SK-N-SH (cell line): ENCODE results near the gene FAIM2. TPM values are rescaled to one million over a fixed set of nuclear protein-coding genes. Genes with fewer than 3 reads are reported as not detected.
A peak's percentile ranks its signal among the peaks of the same experiment; 100 is the strongest.

Experiments
- CTCF ChIA-PET: fragments of 300-600, 350-600 bp; formaldehyde crosslinking; extraction: SDS; loops from one replicate; lab custom pipeline; 2021; lab: Yijun Ruan, JAX
- POLR2A ChIA-PET: fragments of 350-600 bp; sonication (Branson Sonifier 250); formaldehyde crosslinking; extraction: SDS; loops from one replicate; lab custom pipeline; 2020; ENCODE audit warnings: antibody characterized with exemption, inconsistent platforms; lab: Yijun Ruan, JAX
- DNase-seq: peaks from one replicate; pipeline ENCODE4 v3.0.0; 2012
- H2AFZ ChIP-seq: fragments of 200-600 bp; sonication (generic); 2 replicates; pipeline ENCODE4 v1.8.1; 2016; ENCODE audit warnings: antibody characterized with exemption, mild to moderate bottlenecking, low read depth
- H3F3A ChIP-seq: fragments of 200-600 bp; sonication (generic); replicated peaks from 2 replicates; pipeline ENCODE3; 2016; ENCODE audit warnings: antibody characterized with exemption, mild to moderate bottlenecking; ENCODE audit not compliant: insufficient read depth
- H3K27ac ChIP-seq, 2 experiments: fragments of 200-500 bp in 1 of 2; fragments of 200-600 bp in 1 of 2; sonication (Bioruptor generic) in 1 of 2; sonication (generic), shearing (Covaris generic) in 1 of 2; 2 replicates each; pipeline versions ENCODE4 v1.5.1 to v1.6.1; 2014 to 2016; ENCODE audit warnings: low read depth in 2 of 2, inconsistent platforms in 1 of 2, low read length in 1 of 2, mild to moderate bottlenecking in 1 of 2, mixed read lengths in 1 of 2
- H3K27me3 ChIP-seq: fragments of 200-600 bp; sonication (generic), shearing (Covaris generic); 2 replicates; pipeline ENCODE4 v1.6.1; 2016; ENCODE audit warnings: mixed run types; ENCODE audit not compliant: insufficient read depth
- H3K36me3 ChIP-seq, 2 experiments: fragments of 200-500 bp in 1 of 2; fragments of 200-600 bp in 1 of 2; sonication (Bioruptor generic) in 1 of 2; sonication (generic) in 1 of 2; replicated peaks in 1 of 2; 2 replicates each; pipeline versions ENCODE3 to v1.5.1; 2014 to 2016; ENCODE audit warnings: low read length in 1 of 2, mild to moderate bottlenecking in 1 of 2; ENCODE audit not compliant: insufficient read depth in 2 of 2, control insufficient read depth in 1 of 2
- H3K4me1 ChIP-seq, 2 experiments: fragments of 200-500 bp in 1 of 2; fragments of 200-600 bp in 1 of 2; sonication (Bioruptor generic) in 1 of 2; sonication (generic), shearing (Covaris generic) in 1 of 2; 2 replicates each; pipeline versions ENCODE4 v1.5.1 to v1.6.1; 2014 to 2016; ENCODE audit warnings: low read depth in 1 of 2, low read length in 1 of 2, mixed run types in 1 of 2; ENCODE audit not compliant: insufficient read depth in 2 of 2, control insufficient read depth in 1 of 2
- H3K4me2 ChIP-seq: fragments of 200-600 bp; sonication (generic), shearing (Covaris generic); 2 replicates; pipeline ENCODE4 v1.6.1; 2017; ENCODE audit warnings: mixed run types
- H3K4me3 ChIP-seq, 2 experiments: fragments of 200-500 bp in 1 of 2; fragments of 200-600 bp in 1 of 2; sonication (Bioruptor generic) in 1 of 2; sonication (generic), shearing (Covaris generic) in 1 of 2; 2 replicates each; pipeline versions ENCODE4 v1.5.1 to v1.8.1; 2014 to 2016; ENCODE audit warnings: low read depth in 2 of 2, inconsistent platforms in 1 of 2, low read length in 1 of 2, mild to moderate bottlenecking in 1 of 2, mixed read lengths in 1 of 2, moderate library complexity in 1 of 2
- H3K79me2 ChIP-seq: fragments of 200-600 bp; sonication (generic); 2 replicates; pipeline ENCODE4 v1.8.1; 2017; ENCODE audit warnings: mild to moderate bottlenecking; ENCODE audit not compliant: insufficient read depth
- H3K9ac ChIP-seq: fragments of 200-600 bp; sonication (generic); 2 replicates; pipeline ENCODE4 v1.6.1; 2017; ENCODE audit warnings: mixed run types
- H3K9me2 ChIP-seq: fragments of 200-600 bp; sonication (generic); 2 replicates; pipeline ENCODE4 v1.6.1; 2017; ENCODE audit warnings: mixed run types
- H3K9me3 ChIP-seq: fragments of 200-600 bp; sonication (generic); 2 replicates; pipeline ENCODE4 v1.6.1; 2017; ENCODE audit warnings: mixed run types, mild to moderate bottlenecking, moderate library complexity
- H4K20me1 ChIP-seq: fragments of 200-600 bp; sonication (generic); 2 replicates; pipeline ENCODE4 v1.6.1; 2017; ENCODE audit warnings: mild to moderate bottlenecking, mixed run types; ENCODE audit not compliant: insufficient read depth
- CHD2 ChIP-seq: fragments of 150-350 bp; IDR thresholded peaks from 2 replicates; pipeline ENCODE4 v1.6.1; 2018; ENCODE audit warnings: low read length; ENCODE audit not compliant: partially characterized antibody
- CTCF ChIP-seq: fragments of 200-600 bp; sonication (generic); IDR thresholded peaks from 2 replicates; pipeline ENCODE4 v1.6.1; 2017; ENCODE audit warnings: antibody characterized with exemption, mild to moderate bottlenecking, moderate library complexity
- ELF1 ChIP-seq: IDR thresholded peaks from 2 replicates; pipeline ENCODE4 v1.4.0; 2012
- EZH2phosphoT487 ChIP-seq: fragments of 200-600 bp; sonication (generic); IDR thresholded peaks from 2 replicates; pipeline ENCODE4 v1.6.1; 2017; ENCODE audit warnings: low read depth, mixed run types, mild to moderate bottlenecking, antibody characterized with exemption, moderate library complexity, borderline replicate concordance
- FOXJ3 ChIP-seq: sonication (generic); formaldehyde crosslinking; IDR thresholded peaks from 2 replicates; pipeline ENCODE4 v1.5.1; 2020; ENCODE audit warnings: mild to moderate bottlenecking, missing genetic modification reagents
- GABPA ChIP-seq: IDR thresholded peaks from 2 replicates; pipeline ENCODE4 v1.4.0; 2012; ENCODE audit warnings: low read depth, mild to moderate bottlenecking
- IRF3 ChIP-seq: fragments of 150-350 bp; IDR thresholded peaks from 2 replicates; pipeline ENCODE4 v1.6.1; 2016; ENCODE audit warnings: mild to moderate bottlenecking, low read depth, low read length
- JUND ChIP-seq: IDR thresholded peaks from 2 replicates; pipeline ENCODE4 v1.4.0; 2012
- MAX ChIP-seq: IDR thresholded peaks from 2 replicates; pipeline ENCODE4 v1.4.0; 2012; ENCODE audit warnings: low read depth
- MXI1 ChIP-seq: IDR thresholded peaks from 2 replicates; pipeline ENCODE4 v1.6.1; 2012; ENCODE audit warnings: mild to moderate bottlenecking, low read depth, low read length, improper control_type of control experiment
- NFIC ChIP-seq: IDR thresholded peaks from 2 replicates; pipeline ENCODE4 v1.4.0; 2012; ENCODE audit warnings: borderline replicate concordance
- NRF1 ChIP-seq: IDR thresholded peaks from 2 replicates; pipeline ENCODE4 v1.6.1; 2012; ENCODE audit warnings: low read depth, mild to moderate bottlenecking, low read length
- POLR2AphosphoS5 ChIP-seq: IDR thresholded peaks from 2 replicates; pipeline ENCODE4 v1.6.1; 2012; ENCODE audit warnings: low read depth, low read length
- RXRA ChIP-seq: IDR thresholded peaks from 2 replicates; pipeline ENCODE4 v1.4.0; 2012; ENCODE audit warnings: low read depth, mild to moderate bottlenecking, borderline replicate concordance
- SIN3A ChIP-seq: IDR thresholded peaks from 2 replicates; pipeline ENCODE4 v1.6.1; 2012; ENCODE audit warnings: low read depth, mild to moderate bottlenecking, low read length, moderate library complexity, borderline replicate concordance
- TAF1 ChIP-seq: IDR thresholded peaks from 2 replicates; pipeline ENCODE4 v1.6.1; 2012; ENCODE audit warnings: low read depth, mild to moderate bottlenecking, low read length, moderate library complexity, borderline replicate concordance
- TCF12 ChIP-seq: IDR thresholded peaks from 2 replicates; pipeline ENCODE4 v1.4.0; 2012
- TEAD4 ChIP-seq: IDR thresholded peaks from 2 replicates; pipeline ENCODE4 v1.4.0; 2012; ENCODE audit warnings: mild to moderate bottlenecking, borderline replicate concordance; ENCODE audit not compliant: insufficient read depth
- WGBS: methylation state at CpG from one replicate; pipeline ENCODE4 v1.1.6; 2017; ENCODE audit warnings: low lambda C conversion rate; 5-methylcytosine and 5-hydroxymethylcytosine counted together
- polyA plus RNA-seq, 3 experiments: library from polyadenylated mRNA; depleted of rRNA; stranded (reverse); fragments of >200 nt; gene quantifications; 2 replicates each; pipeline ENCODE4 v1.2.3, GENCODE V29; 2012
- TF ChIP-seq, protein P1 (sequence below): IDR thresholded peaks from 2 replicates; pipeline ENCODE4 v1.6.1; 2012; ENCODE audit warnings: mild to moderate bottlenecking, low read depth, low read length, moderate library complexity
- TF ChIP-seq, protein P2 (sequence below): IDR thresholded peaks from 2 replicates; pipeline ENCODE4; 2012

Gene FAIM2
- polyA plus RNA-seq, 1 of the 3 experiments (the other 2 are of a cell fraction): 11.3 TPM

DNA sequence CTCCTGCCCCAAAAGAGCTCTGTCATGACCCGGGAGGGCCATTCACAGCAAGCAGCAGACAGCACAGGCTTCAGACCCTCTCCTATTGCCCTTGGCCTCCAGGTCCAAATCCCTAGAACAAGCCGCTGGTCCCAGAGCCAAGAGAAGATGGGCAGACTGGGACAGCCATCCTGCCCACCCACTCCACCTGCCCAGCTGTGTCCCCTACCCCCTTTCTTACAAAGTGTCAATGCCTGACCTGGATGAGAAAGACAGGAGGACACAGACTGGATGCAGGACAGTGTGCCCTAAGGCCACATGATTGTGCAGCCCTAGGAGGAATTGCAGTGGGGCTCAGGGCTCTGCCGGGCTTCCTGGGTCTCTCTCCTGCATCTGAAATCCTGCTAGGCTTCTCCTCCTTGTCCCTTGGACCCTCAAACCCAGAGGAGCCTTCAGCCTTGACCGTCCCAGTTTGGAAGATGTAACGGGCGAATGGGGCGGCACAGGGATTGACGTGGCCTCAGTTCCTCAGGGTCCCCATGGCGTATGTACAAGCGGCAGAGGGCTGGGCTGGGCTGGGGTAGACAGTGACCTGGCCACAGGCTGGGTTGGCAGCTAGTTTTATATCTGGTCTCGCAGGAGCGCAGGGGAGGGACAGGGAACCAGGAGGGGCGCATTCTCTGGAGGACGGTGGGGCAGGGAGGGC lies 33.7 kb downstream of the FAIM2 start (continued):
- TF ChIP-seq MAX: no peak
- TF ChIP-seq IRF3: no peak

DNA sequence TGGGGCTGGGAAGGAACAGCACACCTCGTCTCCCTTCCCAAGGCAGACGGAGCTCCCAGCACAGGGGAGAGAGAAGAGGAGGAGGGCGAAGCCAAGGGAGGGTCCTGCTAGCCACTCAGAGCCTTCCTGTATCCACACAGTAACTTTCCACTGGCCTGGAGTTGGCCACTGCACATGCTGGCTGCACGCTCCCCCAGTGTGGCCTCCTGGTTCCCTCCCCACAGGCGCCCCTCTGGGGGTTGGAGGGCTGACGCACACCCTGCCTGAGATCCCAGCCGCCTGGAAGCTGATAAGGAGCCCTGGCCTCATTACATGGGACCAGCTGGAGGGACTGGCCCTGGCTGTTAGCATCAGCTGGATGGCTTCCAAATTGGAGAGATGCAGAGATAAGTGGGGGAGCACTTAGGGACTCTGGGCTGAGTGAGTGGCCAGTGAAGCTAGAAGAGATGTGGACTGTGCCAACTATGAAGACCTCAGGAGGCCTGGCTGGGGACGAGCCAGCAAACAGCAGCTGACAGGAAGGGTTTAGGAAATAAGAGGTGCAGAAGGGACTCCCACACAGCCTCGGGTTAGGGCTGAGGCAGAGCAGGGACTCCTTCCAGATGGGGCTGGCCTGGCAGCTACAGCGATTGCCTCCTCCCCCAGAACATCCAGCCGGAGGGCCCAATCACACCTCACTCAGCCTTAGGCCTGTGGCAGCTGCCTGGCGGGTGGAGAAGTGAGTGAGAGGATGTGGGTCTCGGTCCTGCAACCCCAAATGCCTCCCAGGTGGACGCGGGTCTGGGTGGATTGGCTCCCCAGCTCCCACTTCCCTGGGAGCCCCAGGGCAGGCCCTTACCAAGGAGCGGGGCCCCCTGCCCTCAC lies 34.5 kb downstream of the FAIM2 start:
- Histone ChIP-seq H3K9ac (peak overlapping the region; percentile 24; the same call in 1 of the 2 replicates), H3K27me3 (no peaks in the 10 kb centered on the region), H4K20me1 (no peaks in the 10 kb centered on the region), H3K9me2 (no peaks in the 10 kb centered on the region), H3K4me2 (peak overlapping the region; percentile 46; the same call in 1 of the 2 replicates), H3F3A (peaks cover 22% of the 10 kb centered on the region), H3K79me2 (no peaks in the 10 kb centered on the region), H3K4me3 (no peak overlapping the region; a peak in 1 of 4 replicates), H3K4me1 (peaks cover 44 to 71% of the 10 kb centered on the region in 2 experiments), H2AFZ (no peak overlapping the region), H3K36me3 (no peaks in the 10 kb centered on the region), H3K27ac (peak overlapping the region; percentile 87 to 97), H3K9me3 (no peaks in the 10 kb centered on the region)
- WGBS: 24% methylated on average over 6 of the region's 16 CpGs
- ChIA-PET POLR2A (interaction anchor here (0.7 to 1.6 kb wide), 14 partner anchors 13 to 352 kb away, joined by 3 to 9 read pairs (median 4); partner anchors contain the start of genes COX14, NCKAP5L and RACGAP1), CTCF (interaction anchor here (0.7 to 14.1 kb wide), 20 partner anchors 12 to 206 kb away, joined by 3 to 312 read pairs (median 6); partner anchors contain the start of genes AQP5, AQP6, ASIC1 and TMBIM6)
- peak; percentile 95 for DNase-seq
- TF ChIP-seq CHD2 (peak; percentile 94), FOXJ3 (CRISPR knock-in tag) (peak; percentile 100), MXI1 (peak; percentile 91), GABPA (peak; percentile 56), EZH2phosphoT487 (no peak), NRF1 (no peak), TEAD4 (peak; percentile 98), TAF1 (no peak), POLR2AphosphoS5 (peak; percentile 97; the same call in 1 of the 2 replicates), RXRA (peak; percentile 98), MAX (peak; percentile 94), SIN3A (peak; percentile 88; the same call in 1 of the 2 replicates), TCF12 (peak; percentile 100), ELF1 (peak; percentile 78; the same call in 1 of the 2 replicates), JUND (peak; percentile 99), NFIC (peak; percentile 100), CTCF (no peak)
- TF ChIP-seq, protein P1, sequence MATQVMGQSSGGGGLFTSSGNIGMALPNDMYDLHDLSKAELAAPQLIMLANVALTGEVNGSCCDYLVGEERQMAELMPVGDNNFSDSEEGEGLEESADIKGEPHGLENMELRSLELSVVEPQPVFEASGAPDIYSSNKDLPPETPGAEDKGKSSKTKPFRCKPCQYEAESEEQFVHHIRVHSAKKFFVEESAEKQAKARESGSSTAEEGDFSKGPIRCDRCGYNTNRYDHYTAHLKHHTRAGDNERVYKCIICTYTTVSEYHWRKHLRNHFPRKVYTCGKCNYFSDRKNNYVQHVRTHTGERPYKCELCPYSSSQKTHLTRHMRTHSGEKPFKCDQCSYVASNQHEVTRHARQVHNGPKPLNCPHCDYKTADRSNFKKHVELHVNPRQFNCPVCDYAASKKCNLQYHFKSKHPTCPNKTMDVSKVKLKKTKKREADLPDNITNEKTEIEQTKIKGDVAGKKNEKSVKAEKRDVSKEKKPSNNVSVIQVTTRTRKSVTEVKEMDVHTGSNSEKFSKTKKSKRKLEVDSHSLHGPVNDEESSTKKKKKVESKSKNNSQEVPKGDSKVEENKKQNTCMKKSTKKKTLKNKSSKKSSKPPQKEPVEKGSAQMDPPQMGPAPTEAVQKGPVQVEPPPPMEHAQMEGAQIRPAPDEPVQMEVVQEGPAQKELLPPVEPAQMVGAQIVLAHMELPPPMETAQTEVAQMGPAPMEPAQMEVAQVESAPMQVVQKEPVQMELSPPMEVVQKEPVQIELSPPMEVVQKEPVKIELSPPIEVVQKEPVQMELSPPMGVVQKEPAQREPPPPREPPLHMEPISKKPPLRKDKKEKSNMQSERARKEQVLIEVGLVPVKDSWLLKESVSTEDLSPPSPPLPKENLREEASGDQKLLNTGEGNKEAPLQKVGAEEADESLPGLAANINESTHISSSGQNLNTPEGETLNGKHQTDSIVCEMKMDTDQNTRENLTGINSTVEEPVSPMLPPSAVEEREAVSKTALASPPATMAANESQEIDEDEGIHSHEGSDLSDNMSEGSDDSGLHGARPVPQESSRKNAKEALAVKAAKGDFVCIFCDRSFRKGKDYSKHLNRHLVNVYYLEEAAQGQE: peak; percentile 61; the same call in 1 of the 2 replicates
- TF ChIP-seq, protein P2, sequence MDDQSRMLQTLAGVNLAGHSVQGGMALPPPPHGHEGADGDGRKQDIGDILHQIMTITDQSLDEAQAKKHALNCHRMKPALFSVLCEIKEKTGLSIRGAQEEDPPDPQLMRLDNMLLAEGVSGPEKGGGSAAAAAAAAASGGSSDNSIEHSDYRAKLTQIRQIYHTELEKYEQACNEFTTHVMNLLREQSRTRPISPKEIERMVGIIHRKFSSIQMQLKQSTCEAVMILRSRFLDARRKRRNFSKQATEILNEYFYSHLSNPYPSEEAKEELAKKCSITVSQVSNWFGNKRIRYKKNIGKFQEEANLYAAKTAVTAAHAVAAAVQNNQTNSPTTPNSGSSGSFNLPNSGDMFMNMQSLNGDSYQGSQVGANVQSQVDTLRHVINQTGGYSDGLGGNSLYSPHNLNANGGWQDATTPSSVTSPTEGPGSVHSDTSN: peak; percentile 95
